MCF 10A (cell line): ENCODE results near the gene IL32. TPM values are rescaled to one million over a fixed set of nuclear protein-coding genes. Genes with fewer than 3 reads are reported as not detected.

Source experiments
- BruUV-seq: library from RNA; stranded (reverse); fragments of 400-500 nt; replicated peaks from 2 replicates; lab custom pipeline; 2021; lab: Mats Ljungman, UMichigan
- CTCF ChIA-PET: fragments of 300-600 bp; sonication (Branson Sonifier 250); formaldehyde crosslinking; extraction: SDS; loops from one replicate; lab custom pipeline; 2021; ENCODE audit warnings: antibody characterized with exemption, inconsistent platforms; lab: Yijun Ruan, JAX
- POLR2A ChIA-PET: fragments of 300-600, 350-650 bp; sonication (Branson Sonifier 250); formaldehyde crosslinking; extraction: SDS; loops from one replicate; lab custom pipeline; 2020; ENCODE audit warnings: antibody characterized with exemption, inconsistent platforms; lab: Yijun Ruan, JAX
- DNase-seq: peaks from one replicate; pipeline ENCODE4 v3.0.0-alpha.2; 2018; ENCODE audit not compliant: unreplicated experiment
- H3K27ac Mint-ChIP-seq: one replicate; pipeline ENCODE4 v1.8.0; 2022; ENCODE audit warnings: mild to moderate bottlenecking, low read depth, mixed read lengths; ENCODE audit not compliant: unreplicated experiment
- H3K27me3 Mint-ChIP-seq: one replicate; pipeline ENCODE4 v1.8.0; 2022; ENCODE audit warnings: mixed read lengths; ENCODE audit not compliant: insufficient read depth, unreplicated experiment
- H3K36me3 Mint-ChIP-seq: one replicate; pipeline ENCODE4 v1.8.0; 2022; ENCODE audit warnings: mild to moderate bottlenecking, moderate library complexity, mixed read lengths; ENCODE audit not compliant: insufficient read depth, unreplicated experiment
- H3K4me1 Mint-ChIP-seq: one replicate; pipeline ENCODE4 v1.8.0; 2022; ENCODE audit warnings: mixed read lengths; ENCODE audit not compliant: insufficient read depth, unreplicated experiment
- H3K4me3 Mint-ChIP-seq: one replicate; pipeline ENCODE4 v1.8.0; 2022; ENCODE audit warnings: mild to moderate bottlenecking, moderate library complexity, mixed read lengths; ENCODE audit not compliant: unreplicated experiment
- H3K9me3 Mint-ChIP-seq: one replicate; pipeline ENCODE4 v1.8.0; 2022; ENCODE audit warnings: mixed read lengths; ENCODE audit not compliant: unreplicated experiment
- CTCF ChIP-seq: fragments of 200-600 bp; IDR thresholded peaks from one replicate; pipeline ENCODE4 v1.8.0; 2022; ENCODE audit warnings: antibody characterized with exemption, mild to moderate bottlenecking; ENCODE audit not compliant: unreplicated experiment
- intact Hi-C: fragments of 100-400 bp; cut with micrococcal nuclease; formaldehyde crosslinking; loops from 2 replicates; pipeline ENCODE4 v1.14.1; 2022
- total RNA-seq: library from RNA; stranded (reverse); gene quantifications from 2 replicates; pipeline ENCODE4 v1.2.3, GENCODE V29; 2022

Gene IL32
- total RNA-seq, 1 experiment from 2014 or later, result 29.8 TPM

- intact Hi-C loops, result no loop called here
- H3K4me1 Mint-ChIP-seq, result peaks cover 6% of the 10 kb centered on the region
- no peaks in the 10 kb centered on the region for H3K36me3 Mint-ChIP-seq
- no peak overlapping the region for H3K4me3 Mint-ChIP-seq
- DNase-seq, result no peak
- no peak overlapping the region for H3K27ac Mint-ChIP-seq
- POLR2A ChIA-PET, result interaction anchor here (1.0 to 1.1 kb wide), 2 partner anchors 9 to 37 kb away, joined by 3 to 5 read pairs; partner anchors contain the start of gene ZNF213
- BruUV-seq, result no TSS peak
- no peak for TF ChIP-seq CTCF
- CTCF ChIA-PET, result interaction anchor here (0.6 to 2.4 kb wide), 7 partner anchors 10 to 112 kb away, joined by 3 to 8 read pairs (median 4); no protein-coding TSS in a partner anchor
- H3K27me3 Mint-ChIP-seq, result no peaks in the 10 kb centered on the region
- no peaks in the 10 kb centered on the region for H3K9me3 Mint-ChIP-seq
Measured at GRCh38 chr16:3097266-3097665, 31.8 kb downstream of the IL32 start.

- ChIA-PET POLR2A (interaction anchor here (0.8 to 1.4 kb wide), 4 partner anchors 11 to 51 kb away, joined by 3 to 5 read pairs (median 4); no protein-coding TSS in a partner anchor), CTCF (interaction anchor here (0.6 to 2.4 kb wide), 5 partner anchors 21 to 978 kb away, joined by 3 to 8 read pairs (median 4); no protein-coding TSS in a partner anchor)
- BruUV-seq, result no TSS peak
- Mint-ChIP-seq H3K36me3 (no peaks in the 10 kb centered on the region), H3K4me3 (peak within 1 kb of the TSS; percentile 64), H3K27ac (no peak within 1 kb of the TSS), H3K4me1 (peaks cover 6% of the 10 kb centered on the region), H3K9me3 (no peaks in the 10 kb centered on the region), H3K27me3 (no peaks in the 10 kb centered on the region)
- no peak for DNase-seq
- TF ChIP-seq CTCF, result no peak
- intact Hi-C loops, result no loop called here
Measured at GRCh38 chr16:3098459-3099394, 33.3 kb downstream of the IL32 start, which contains the start of gene ZSCAN10. Gene ZSCAN10, minus strand, starts transcription at chr16:3099294. Its CDS starts 6,357 bp downstream, at chr16:3092937.

GRCh38 chr16:3099395-3099731, 33.9 kb downstream of the IL32 start:
- no peak for TF ChIP-seq CTCF

More at GRCh38 chr16:3099395-3099731, 33.9 kb downstream of the IL32 start:
- Mint-ChIP-seq H3K9me3 (no peaks in the 10 kb centered on the region), H3K4me3 (no peak overlapping the region), H3K36me3 (no peaks in the 10 kb centered on the region), H3K27me3 (no peaks in the 10 kb centered on the region), H3K4me1 (peaks cover 6% of the 10 kb centered on the region), H3K27ac (no peak overlapping the region)
- DNase-seq, result no peak
- intact Hi-C loops, result no loop called here
- ChIA-PET POLR2A (interaction anchor here (1.3 to 2.2 kb wide), 4 partner anchors 12 to 40 kb away, joined by 3 to 6 read pairs (median 4); no protein-coding TSS in a partner anchor), CTCF (interaction anchor here (0.6 to 2.4 kb wide), 5 partner anchors 22 to 978 kb away, joined by 3 to 8 read pairs (median 5); no protein-coding TSS in a partner anchor)
- no TSS peak for BruUV-seq
